Esophagus squamous epithelium (tissue), 4 donors: ENCODE measurements around the gene SMURF2.
"Not testable (repeated sequence)": the region's sequence is repeated elsewhere in the genome, so short reads cannot be mapped to it uniquely, and the experiment has no call there.

Experiments
- POLR2A ChIP-seq, 4 donors: fragments of 450-650 bp; IDR thresholded peaks; one replicate each; pipeline ENCODE4 v1.6.1; 2017; ENCODE audit warnings: antibody characterized with exemption in 4 of 4, mild to moderate bottlenecking in 4 of 4, moderate library complexity in 3 of 4
- TF ChIP-seq, protein P1 (sequence below), 6 experiments: fragments of 450-650 bp in 4 of 6; fragments of 200-600 bp in 2 of 6; sonication (generic) in 2 of 6; IDR thresholded peaks; one replicate each; pipeline ENCODE4 v1.5.1; 2016 to 2019; ENCODE audit warnings: antibody characterized with exemption in 6 of 6, mild to moderate bottlenecking in 4 of 6, moderate library complexity in 4 of 6

DNA sequence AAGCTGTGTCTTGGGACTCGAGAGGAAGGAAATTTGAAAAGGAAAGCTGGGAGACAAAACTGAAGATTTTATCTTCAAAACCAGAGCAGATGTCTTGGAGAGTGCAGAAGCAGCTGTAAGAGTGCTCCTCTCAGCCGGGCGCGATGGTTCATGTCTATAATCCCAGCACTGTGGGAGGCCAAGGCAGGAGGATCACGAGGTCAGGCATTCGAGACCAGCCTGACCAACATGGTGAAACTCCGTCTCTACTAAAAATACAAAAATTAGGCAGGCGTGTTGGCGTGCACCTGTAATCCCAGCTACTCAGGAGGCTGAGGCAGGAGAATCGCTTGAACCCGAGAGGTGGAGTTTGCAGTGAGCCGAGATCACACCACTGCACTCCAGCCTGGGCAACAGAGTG, 57.6 kb downstream of the SMURF2 start:
- TF ChIP-seq, protein P1, sequence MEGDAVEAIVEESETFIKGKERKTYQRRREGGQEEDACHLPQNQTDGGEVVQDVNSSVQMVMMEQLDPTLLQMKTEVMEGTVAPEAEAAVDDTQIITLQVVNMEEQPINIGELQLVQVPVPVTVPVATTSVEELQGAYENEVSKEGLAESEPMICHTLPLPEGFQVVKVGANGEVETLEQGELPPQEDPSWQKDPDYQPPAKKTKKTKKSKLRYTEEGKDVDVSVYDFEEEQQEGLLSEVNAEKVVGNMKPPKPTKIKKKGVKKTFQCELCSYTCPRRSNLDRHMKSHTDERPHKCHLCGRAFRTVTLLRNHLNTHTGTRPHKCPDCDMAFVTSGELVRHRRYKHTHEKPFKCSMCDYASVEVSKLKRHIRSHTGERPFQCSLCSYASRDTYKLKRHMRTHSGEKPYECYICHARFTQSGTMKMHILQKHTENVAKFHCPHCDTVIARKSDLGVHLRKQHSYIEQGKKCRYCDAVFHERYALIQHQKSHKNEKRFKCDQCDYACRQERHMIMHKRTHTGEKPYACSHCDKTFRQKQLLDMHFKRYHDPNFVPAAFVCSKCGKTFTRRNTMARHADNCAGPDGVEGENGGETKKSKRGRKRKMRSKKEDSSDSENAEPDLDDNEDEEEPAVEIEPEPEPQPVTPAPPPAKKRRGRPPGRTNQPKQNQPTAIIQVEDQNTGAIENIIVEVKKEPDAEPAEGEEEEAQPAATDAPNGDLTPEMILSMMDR (IDR thresholded peaks at IDR 0.05): not testable (repeated sequence)
- TF ChIP-seq POLR2A (IDR thresholded peaks at IDR 0.05): not testable (repeated sequence)
